WERI-Rb-1 (cell line): ENCODE results near the gene ADIRF.
"Not testable (repeated sequence)": the region's sequence is repeated elsewhere in the genome, so short reads cannot be mapped to it uniquely, and the experiment has no call there.

Experiments used
- DNase-seq: peaks from one replicate; pipeline ENCODE4 v3.0.0-alpha.2; 2020
- H3K27ac ChIP-seq: fragments of 250-450 bp; sonication (Bioruptor Pico); 2 replicates; pipeline ENCODE4 v1.5.1; 2020; ENCODE audit warnings: mild to moderate bottlenecking, moderate library complexity
- H3K27me3 ChIP-seq: fragments of 250-450 bp; sonication (Bioruptor Pico); 2 replicates; pipeline ENCODE4 v1.5.1; 2021; ENCODE audit warnings: mild to moderate bottlenecking, low read depth, moderate library complexity; ENCODE audit not compliant: insufficient read depth, severe bottlenecking
- H3K36me3 ChIP-seq: fragments of 250-450 bp; sonication (Bioruptor Pico); 2 replicates; pipeline ENCODE4 v1.5.1; 2020; ENCODE audit warnings: mild to moderate bottlenecking, moderate library complexity
- H3K4me3 ChIP-seq: 2 replicates; pipeline ENCODE4 v1.5.1; 2011; ENCODE audit warnings: low read depth, mild to moderate bottlenecking, control low read depth, low read length
- H3K9me3 ChIP-seq: fragments of 250-450 bp; sonication (Bioruptor Pico); 2 replicates; pipeline ENCODE4 v1.5.1; 2021; ENCODE audit warnings: mild to moderate bottlenecking, moderate library complexity; ENCODE audit not compliant: severe bottlenecking
- CTCF ChIP-seq: IDR thresholded peaks from 2 replicates; pipeline ENCODE4 v1.5.1; 2011; ENCODE audit warnings: low read depth, mild to moderate bottlenecking, control low read depth, inconsistent platforms, low read length

The ADIRF gene

GRCh38 chr10:86944907-86945306 lies 23.4 kb upstream of the ADIRF start:
- H3K4me3 ChIP-seq = no peak overlapping the region
- DNase-seq = no peak
- H3K27ac ChIP-seq = no peak overlapping the region
- H3K9me3 ChIP-seq = no peaks in the 10 kb centered on the region
- H3K36me3 ChIP-seq = no peaks in the 10 kb centered on the region
- no peaks in the 10 kb centered on the region for H3K27me3 ChIP-seq
- no peak for TF ChIP-seq CTCF

- peak; percentile 75 for DNase-seq
- no peaks in the 10 kb centered on the region for H3K36me3 ChIP-seq
- no peaks in the 10 kb centered on the region for H3K27me3 ChIP-seq
- H3K4me3 ChIP-seq = no peak overlapping the region
- peak; percentile 88 for TF ChIP-seq CTCF
- H3K9me3 ChIP-seq = no peaks in the 10 kb centered on the region
- no peak overlapping the region for H3K27ac ChIP-seq
These were observed 22.7 kb upstream of the ADIRF start for GRCh38 chr10:86945361-86946212.

- Histone ChIP-seq H3K27me3 (no peaks in the 10 kb centered on the region), H3K27ac (no peak overlapping the region), H3K4me3 (no peak overlapping the region), H3K9me3 (peaks cover 3% of the 10 kb centered on the region), H3K36me3 (no peaks in the 10 kb centered on the region)
- DNase-seq = no peak
- TF ChIP-seq CTCF = no peak
These were observed 21.8 kb upstream of the ADIRF start for GRCh38 chr10:86946213-86947155.

GRCh38 chr10:86947806-86948205 lies 20.5 kb upstream of the ADIRF start:
- H3K9me3 ChIP-seq = peaks cover 14% of the 10 kb centered on the region
- not testable (repeated sequence) for DNase-seq, H3K4me3 ChIP-seq

DNA sequence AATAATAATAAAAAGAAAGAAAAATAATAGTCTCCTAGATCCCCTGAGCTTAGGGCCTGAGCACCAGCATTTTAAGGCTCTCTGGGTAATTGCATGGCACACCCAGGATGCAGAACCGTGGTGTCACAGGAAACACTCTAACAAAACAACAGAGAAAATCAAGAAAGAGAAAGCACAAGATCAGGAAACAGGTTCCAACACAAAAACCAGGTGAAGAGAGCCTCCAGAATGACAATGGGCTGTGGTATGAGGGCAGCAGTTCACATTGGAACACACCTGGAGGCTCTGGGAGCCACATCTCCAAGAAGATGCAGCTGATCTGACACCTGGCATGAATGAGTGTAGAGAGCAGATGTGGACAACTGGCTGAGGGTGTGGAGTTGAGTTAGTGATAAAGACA lies 17.9 kb upstream of the ADIRF start:
- H3K9me3 ChIP-seq = peaks cover 21% of the 10 kb centered on the region
- H3K36me3 ChIP-seq = no peaks in the 10 kb centered on the region
- no peak for TF ChIP-seq CTCF
- H3K27ac ChIP-seq = no peak overlapping the region
- H3K4me3 ChIP-seq = no peak overlapping the region
- no peak for DNase-seq
- no peaks in the 10 kb centered on the region for H3K27me3 ChIP-seq

More at GRCh38 chr10:86947806-86948205, 20.5 kb upstream of the ADIRF start:
- not testable (repeated sequence) for H3K27ac ChIP-seq, H3K36me3 ChIP-seq, H3K27me3 ChIP-seq

DNA sequence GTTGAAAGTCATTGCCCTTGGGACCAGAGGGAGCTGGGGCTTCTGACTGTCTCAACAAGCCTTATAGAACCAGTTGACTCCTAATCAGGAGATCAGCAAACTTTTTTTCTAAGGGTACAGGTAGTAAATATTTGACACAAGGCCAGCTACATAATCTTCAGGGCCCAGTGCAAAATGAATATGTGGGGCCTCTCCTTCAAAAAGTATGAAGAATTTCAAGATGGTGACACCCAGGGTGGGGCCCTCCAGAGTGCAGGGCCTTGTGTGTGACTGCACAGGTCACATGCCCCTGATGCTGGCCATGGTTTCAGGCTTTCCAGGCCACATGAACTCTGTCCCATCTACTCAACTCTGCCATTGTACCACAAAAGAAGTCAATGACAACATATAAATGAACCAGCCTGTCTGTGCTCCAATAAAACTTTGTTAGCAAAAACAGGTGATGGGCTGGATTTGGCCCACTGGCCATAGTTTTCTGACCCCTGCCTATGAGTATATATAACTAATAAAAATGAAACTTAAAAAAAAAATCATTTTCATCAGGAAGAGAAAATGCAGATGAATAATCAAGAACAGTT lies 17.0 kb upstream of the ADIRF start:
- TF ChIP-seq CTCF = no peak
- Histone ChIP-seq H3K9me3 (peaks cover 21% of the 10 kb centered on the region), H3K36me3 (no peaks in the 10 kb centered on the region), H3K4me3 (no peak overlapping the region), H3K27ac (no peak overlapping the region), H3K27me3 (no peaks in the 10 kb centered on the region)
- DNase-seq = no peak
